Measurements from ENCODE around the gene ATPAF2. TPM values are rescaled to one million over a fixed set of nuclear protein-coding genes. Genes with fewer than 3 reads are reported as not detected.

The ATPAF2 gene
- total RNA-seq, 1 experiment from 2014 or later: 38.8 TPM

GRCh38 chr17:17985555-17985954 lies 53.4 kb downstream of the ATPAF2 start:
- peak; percentile 76 for DNase-seq
- no peaks in the 10 kb centered on the region for H4K20me1 ChIP-seq (ENCODE audit: insufficient read depth, low read depth, low read length)
- H3K27me3 ChIP-seq (ENCODE audit: low read length): no peaks in the 10 kb centered on the region
- peaks cover 3% of the 10 kb centered on the region; the same call in 1 of the 2 replicates for H3K4me1 ChIP-seq (ENCODE audit: low read length)
- no peak overlapping the region for H3K4me3 ChIP-seq (ENCODE audit: low read length)
- no peaks in the 10 kb centered on the region for H3K36me3 ChIP-seq (ENCODE audit: insufficient read depth, low read length)
- no peak overlapping the region for H2AFZ ChIP-seq (ENCODE audit: low read length)
- H3K9me3 ChIP-seq (ENCODE audit: low read length): no peaks in the 10 kb centered on the region
- H3K79me2 ChIP-seq (ENCODE audit: low read length): no peaks in the 10 kb centered on the region
- no peak overlapping the region for H3K27ac ChIP-seq (ENCODE audit: low read length)
- no peak overlapping the region for H3K4me2 ChIP-seq (ENCODE audit: low read depth, low read length, poor library complexity, severe bottlenecking)
- H3K9ac ChIP-seq (ENCODE audit: low read length): no peak overlapping the region
- no peaks in the 10 kb centered on the region for H3K9me2 ChIP-seq (replicated peaks; ENCODE audit: insufficient read depth, low read length)

GRCh38 chr17:17985153-17985552 lies 53.8 kb downstream of the ATPAF2 start:
- Histone ChIP-seq H3K9ac (ENCODE audit: low read length) (no peak overlapping the region), H3K9me3 (ENCODE audit: low read length) (no peaks in the 10 kb centered on the region), H3K27me3 (ENCODE audit: low read length) (no peaks in the 10 kb centered on the region), H3K36me3 (ENCODE audit: insufficient read depth, low read length) (no peaks in the 10 kb centered on the region), H3K9me2 (replicated peaks; ENCODE audit: insufficient read depth, low read length) (no peaks in the 10 kb centered on the region), H3K4me3 (ENCODE audit: low read length) (no peak overlapping the region), H3K4me2 (ENCODE audit: low read depth, low read length, poor library complexity, severe bottlenecking) (no peak overlapping the region), H3K4me1 (ENCODE audit: low read length) (no peaks in the 10 kb centered on the region), H2AFZ (ENCODE audit: low read length) (no peak overlapping the region), H3K79me2 (ENCODE audit: low read length) (no peaks in the 10 kb centered on the region), H3K27ac (ENCODE audit: low read length) (no peak overlapping the region), H4K20me1 (ENCODE audit: insufficient read depth, low read depth, low read length) (no peaks in the 10 kb centered on the region)
- DNase-seq: no peak

- H3K27ac ChIP-seq (ENCODE audit: low read length): no peak overlapping the region
- H3K9me3 ChIP-seq (ENCODE audit: low read length): no peaks in the 10 kb centered on the region
- H3K27me3 ChIP-seq (ENCODE audit: low read length): no peaks in the 10 kb centered on the region
- no peaks in the 10 kb centered on the region for H3K9me2 ChIP-seq (replicated peaks; ENCODE audit: insufficient read depth, low read length)
- no peaks in the 10 kb centered on the region for H3K4me1 ChIP-seq (ENCODE audit: low read length)
- H3K36me3 ChIP-seq (ENCODE audit: insufficient read depth, low read length): no peaks in the 10 kb centered on the region
- H2AFZ ChIP-seq (ENCODE audit: low read length): no peak overlapping the region
- H3K4me3 ChIP-seq (ENCODE audit: low read length): no peak overlapping the region
- no peak overlapping the region for H3K9ac ChIP-seq (ENCODE audit: low read length)
- H3K79me2 ChIP-seq (ENCODE audit: low read length): no peaks in the 10 kb centered on the region
- no peaks in the 10 kb centered on the region for H4K20me1 ChIP-seq (ENCODE audit: insufficient read depth, low read depth, low read length)
- no peak for DNase-seq
- H3K4me2 ChIP-seq (ENCODE audit: low read depth, low read length, poor library complexity, severe bottlenecking): no peak overlapping the region
Measured at GRCh38 chr17:17983776-17984175, 55.2 kb downstream of the ATPAF2 start.

GRCh38 chr17:17983376-17983775 lies 55.6 kb downstream of the ATPAF2 start:
- H2AFZ ChIP-seq (ENCODE audit: low read length): no peak overlapping the region
- H3K9me3 ChIP-seq (ENCODE audit: low read length): no peaks in the 10 kb centered on the region
- no peaks in the 10 kb centered on the region for H3K27me3 ChIP-seq (ENCODE audit: low read length)
- no peaks in the 10 kb centered on the region for H3K36me3 ChIP-seq (ENCODE audit: insufficient read depth, low read length)
- no peak overlapping the region for H3K27ac ChIP-seq (ENCODE audit: low read length)
- DNase-seq: no peak
- H3K4me1 ChIP-seq (ENCODE audit: low read length): no peaks in the 10 kb centered on the region
- H3K9me2 ChIP-seq (replicated peaks; ENCODE audit: insufficient read depth, low read length): no peaks in the 10 kb centered on the region
- H4K20me1 ChIP-seq (ENCODE audit: insufficient read depth, low read depth, low read length): no peaks in the 10 kb centered on the region
- H3K4me2 ChIP-seq (ENCODE audit: low read depth, low read length, poor library complexity, severe bottlenecking): no peak overlapping the region
- no peaks in the 10 kb centered on the region for H3K79me2 ChIP-seq (ENCODE audit: low read length)
- H3K9ac ChIP-seq (ENCODE audit: low read length): no peak overlapping the region
- H3K4me3 ChIP-seq (ENCODE audit: low read length): no peak overlapping the region

GRCh38 chr17:17982801-17983200 lies 56.2 kb downstream of the ATPAF2 start:
- no peak for DNase-seq
- Histone ChIP-seq H3K36me3 (ENCODE audit: insufficient read depth, low read length) (no peaks in the 10 kb centered on the region), H3K9ac (ENCODE audit: low read length) (no peak overlapping the region), H3K9me3 (ENCODE audit: low read length) (no peaks in the 10 kb centered on the region), H3K9me2 (replicated peaks; ENCODE audit: insufficient read depth, low read length) (no peaks in the 10 kb centered on the region), H3K79me2 (ENCODE audit: low read length) (no peaks in the 10 kb centered on the region), H3K4me1 (ENCODE audit: low read length) (no peaks in the 10 kb centered on the region), H3K27me3 (ENCODE audit: low read length) (no peaks in the 10 kb centered on the region), H4K20me1 (ENCODE audit: insufficient read depth, low read depth, low read length) (no peaks in the 10 kb centered on the region), H3K4me2 (ENCODE audit: low read depth, low read length, poor library complexity, severe bottlenecking) (no peak overlapping the region), H3K4me3 (ENCODE audit: low read length) (no peak overlapping the region), H2AFZ (ENCODE audit: low read length) (no peak overlapping the region), H3K27ac (ENCODE audit: low read length) (no peak overlapping the region)

GRCh38 chr17:17981330-17981729 lies 57.6 kb downstream of the ATPAF2 start:
- Histone ChIP-seq H3K27me3 (ENCODE audit: low read length) (no peaks in the 10 kb centered on the region), H3K9me2 (replicated peaks; ENCODE audit: insufficient read depth, low read length) (no peaks in the 10 kb centered on the region), H3K4me1 (ENCODE audit: low read length) (no peaks in the 10 kb centered on the region), H2AFZ (ENCODE audit: low read length) (no peak overlapping the region), H4K20me1 (ENCODE audit: insufficient read depth, low read depth, low read length) (no peaks in the 10 kb centered on the region), H3K79me2 (ENCODE audit: low read length) (no peaks in the 10 kb centered on the region), H3K9me3 (ENCODE audit: low read length) (no peaks in the 10 kb centered on the region), H3K27ac (ENCODE audit: low read length) (no peak overlapping the region), H3K4me2 (ENCODE audit: low read depth, low read length, poor library complexity, severe bottlenecking) (no peak overlapping the region), H3K36me3 (ENCODE audit: insufficient read depth, low read length) (no peaks in the 10 kb centered on the region), H3K4me3 (ENCODE audit: low read length) (no peak overlapping the region), H3K9ac (ENCODE audit: low read length) (no peak overlapping the region)
- no peak for DNase-seq

- Histone ChIP-seq H3K9me2 (replicated peaks; ENCODE audit: insufficient read depth, low read length) (no peaks in the 10 kb centered on the region), H4K20me1 (ENCODE audit: insufficient read depth, low read depth, low read length) (no peaks in the 10 kb centered on the region), H3K27me3 (ENCODE audit: low read length) (no peaks in the 10 kb centered on the region), H3K4me3 (ENCODE audit: low read length) (no peak overlapping the region), H3K9me3 (ENCODE audit: low read length) (no peaks in the 10 kb centered on the region), H3K4me1 (ENCODE audit: low read length) (no peaks in the 10 kb centered on the region), H3K27ac (ENCODE audit: low read length) (no peak overlapping the region), H3K79me2 (ENCODE audit: low read length) (no peaks in the 10 kb centered on the region), H3K9ac (ENCODE audit: low read length) (no peak overlapping the region), H3K4me2 (ENCODE audit: low read depth, low read length, poor library complexity, severe bottlenecking) (no peak overlapping the region), H2AFZ (ENCODE audit: low read length) (no peak overlapping the region), H3K36me3 (ENCODE audit: insufficient read depth, low read length) (no peaks in the 10 kb centered on the region)
- DNase-seq: no peak
Measured at GRCh38 chr17:17979778-17980177, 59.2 kb downstream of the ATPAF2 start.

GRCh38 chr17:17978481-17979424 lies 60.2 kb downstream of the ATPAF2 start:
- no peaks in the 10 kb centered on the region for H3K27me3 ChIP-seq (ENCODE audit: low read length)
- H3K79me2 ChIP-seq (ENCODE audit: low read length): no peaks in the 10 kb centered on the region
- DNase-seq: no peak
- H3K4me2 ChIP-seq (ENCODE audit: low read depth, low read length, poor library complexity, severe bottlenecking): no peak overlapping the region
- H3K9ac ChIP-seq (ENCODE audit: low read length): no peak overlapping the region
- no peaks in the 10 kb centered on the region for H3K4me1 ChIP-seq (ENCODE audit: low read length)
- no peak overlapping the region for H3K27ac ChIP-seq (ENCODE audit: low read length)
- no peak overlapping the region for H2AFZ ChIP-seq (ENCODE audit: low read length)
- H3K4me3 ChIP-seq (ENCODE audit: low read length): no peak overlapping the region
- no peaks in the 10 kb centered on the region for H3K9me3 ChIP-seq (ENCODE audit: low read length)
- no peaks in the 10 kb centered on the region for H3K9me2 ChIP-seq (replicated peaks; ENCODE audit: insufficient read depth, low read length)
- H4K20me1 ChIP-seq (ENCODE audit: insufficient read depth, low read depth, low read length): no peaks in the 10 kb centered on the region
- no peaks in the 10 kb centered on the region for H3K36me3 ChIP-seq (ENCODE audit: insufficient read depth, low read length)

Data from Karpas-422 (cell line).